ENCODE results near the gene SCD. TPM values are rescaled to one million over a fixed set of nuclear protein-coding genes. Genes with fewer than 3 reads are reported as not detected.

The SCD gene
- total and polyA plus RNA-seq, 2 of the 13 experiments (the other 11 are each of a cell fraction or from before 2014, with no cell fraction given) = 492 to 512 TPM

GRCh38 chr10:100330079-100330478, 17.0 kb upstream of the SCD start, which contains the start of gene PKD2L1:
Gene PKD2L1, minus strand, starts transcription at chr10:100330228. Its CDS starts 125 bp downstream, at chr10:100330103.
- ATAC-seq (no peak; the same call in 1 of the 3 replicates), FAIRE-seq (no peak), DNase-seq (ENCODE audit: low spot score) (no peak)
- Histone ChIP-seq H3K9me3 (ENCODE audit: low read length) (no peaks in the 10 kb centered on the region), H3K9ac (ENCODE audit: insufficient read depth, low read depth, low read length) (no peak within 1 kb of the TSS), H3K36me3 (replicated peaks in 1 of 2; ENCODE audit: control insufficient read depth in 1 of 2, insufficient read depth in 2 of 2, low read length in 2 of 2) (no peaks in the 10 kb centered on the region), H3K4me1 (ENCODE audit: insufficient read depth, low read length) (peaks cover 22% of the 10 kb centered on the region), H4K20me1 (ENCODE audit: insufficient read depth, low read length) (no peaks in the 10 kb centered on the region), H3K79me2 (ENCODE audit: insufficient read depth, low read length) (no peaks in the 10 kb centered on the region), H3K27me3 (ENCODE audit: control insufficient read depth in 1 of 2, insufficient read depth in 2 of 2, low read length in 2 of 2) (peaks cover 0 to 28% of the 10 kb centered on the region in 2 experiments; a peak in 3 of 5 replicates), H3K4me2 (ENCODE audit: low read depth, low read length) (peak within 1 kb of the TSS; percentile 12; the same call in 1 of the 2 replicates), H3K27ac (ENCODE audit: extremely low read length, insufficient read depth, low read length) (no peak within 1 kb of the TSS), H3K4me3 (replicated peaks in 1 of 3; ENCODE audit: insufficient read depth in 1 of 3, low read depth in 2 of 3, low read length in 3 of 3) (no peak within 1 kb of the TSS), H2AFZ (ENCODE audit: low read length) (no peak within 1 kb of the TSS)
- no peak for TF ChIP-seq SMAD9 (CRISPR knock-in tag; IDR thresholded peaks at IDR 0.05)
- TF ChIP-seq HNRNPH1 (optimal IDR thresholded peaks at IDR 0.05; ENCODE audit: low read depth, low read length) = no peak
- ChIA-PET POLR2A (no interaction called here), CTCF (ENCODE audit: low intra/inter-chr PET ratio, low total read pairs) (no interaction called here)
- intact Hi-C loops (cut with micrococcal nuclease; ENCODE audit: unreplicated experiment) = no loop called here
- no TSS peak for BruUV-seq (replicated peaks)
- in situ Hi-C loops (cut with HindIII; ENCODE audit: extremely low pct_ligation_motif_present, low pct_unique_long_range_greater_than_20kb) = loop anchor here (25.0 kb wide), 1 partner anchor 557 kb away; no protein-coding TSS in a partner anchor
- 40% methylated on average over 4 of the region's 5 CpGs for WGBS (ENCODE audit: low lambda C conversion rate)

GRCh38 chr10:100333106-100333505, 13.9 kb upstream of the SCD start:
- no peak for TF ChIP-seq PAXIP1 (CRISPR knock-in tag; conservative IDR thresholded peaks at IDR 0.05)
- no peak for TF ChIP-seq TRIM22 (IDR thresholded peaks at IDR 0.05)
- no peak for TF ChIP-seq SIX1 (CRISPR knock-in tag; IDR thresholded peaks at IDR 0.05; ENCODE audit: borderline replicate concordance)
- no peak for TF ChIP-seq ZNF619 (CRISPR knock-in tag; IDR thresholded peaks at IDR 0.05)
- TF ChIP-seq LRRFIP1 (CRISPR knock-in tag; conservative IDR thresholded peaks at IDR 0.05) = no peak
- TF ChIP-seq ZFP41 (CRISPR knock-in tag; IDR thresholded peaks at IDR 0.05; ENCODE audit: borderline replicate concordance) = no peak
- CTCF ChIA-PET (ENCODE audit: low intra/inter-chr PET ratio, low total read pairs) = no interaction called here

More at GRCh38 chr10:100333106-100333505, 13.9 kb upstream of the SCD start:
- Histone ChIP-seq H3K9ac (ENCODE audit: insufficient read depth, low read depth, low read length) (no peak overlapping the region), H3K4me3 (replicated peaks in 1 of 3; ENCODE audit: insufficient read depth in 1 of 3, low read depth in 2 of 3, low read length in 3 of 3) (no peak overlapping the region), H3K4me1 (ENCODE audit: insufficient read depth, low read length) (peaks cover 15% of the 10 kb centered on the region), H2AFZ (ENCODE audit: low read length) (no peak overlapping the region), H3K79me2 (ENCODE audit: insufficient read depth, low read length) (no peaks in the 10 kb centered on the region), H3K9me3 (ENCODE audit: low read length) (no peaks in the 10 kb centered on the region), H4K20me1 (ENCODE audit: insufficient read depth, low read length) (no peaks in the 10 kb centered on the region), H3K27me3 (ENCODE audit: control insufficient read depth in 1 of 2, insufficient read depth in 2 of 2, low read length in 2 of 2) (peaks cover 0 to 17% of the 10 kb centered on the region in 2 experiments; a peak in 2 of 5 replicates), H3K27ac (ENCODE audit: extremely low read length, insufficient read depth, low read length) (no peak overlapping the region), H3K4me2 (ENCODE audit: low read depth, low read length) (no peak overlapping the region), H3K36me3 (replicated peaks in 1 of 2; ENCODE audit: control insufficient read depth in 1 of 2, insufficient read depth in 2 of 2, low read length in 2 of 2) (no peaks in the 10 kb centered on the region)
- WGBS (ENCODE audit: low lambda C conversion rate) = 55% methylated on average over 4 of the region's 4 CpGs
- intact Hi-C loops (cut with micrococcal nuclease; ENCODE audit: unreplicated experiment) (no loop called here), in situ Hi-C loops (cut with HindIII; ENCODE audit: extremely low pct_ligation_motif_present, low pct_unique_long_range_greater_than_20kb) (loop anchor here (25.0 kb wide), 1 partner anchor 554 kb away; no protein-coding TSS in a partner anchor)
- no peak for ATAC-seq
- no peak for DNase-seq (ENCODE audit: low spot score)
- POLR2A ChIA-PET = interaction anchor here (1.1 kb wide), 1 partner anchor 40 kb away, joined by 3 read pairs; no protein-coding TSS in a partner anchor
- BruUV-seq (replicated peaks) = no TSS peak
- FAIRE-seq = no peak
